H54 (cell line): ENCODE data around the gene SCYL2.

Source experiments
- DNase-seq: peaks from one replicate; pipeline ENCODE4 v3.0.0; 2011; ENCODE audit warnings: low spot score, mixed read lengths; ENCODE audit not compliant: insufficient read length
- FAIRE-seq: peaks from 3 replicates; lab custom pipeline; 2011; peaks lifted over from hg19 to GRCh38; lab: Jason Lieb, UNC
- POLR2A ChIP-seq: IDR thresholded peaks from 2 replicates; pipeline ENCODE4 v1.6.1; 2011; ENCODE audit warnings: low read depth, mild to moderate bottlenecking, low read length

The SCYL2 gene

DNA sequence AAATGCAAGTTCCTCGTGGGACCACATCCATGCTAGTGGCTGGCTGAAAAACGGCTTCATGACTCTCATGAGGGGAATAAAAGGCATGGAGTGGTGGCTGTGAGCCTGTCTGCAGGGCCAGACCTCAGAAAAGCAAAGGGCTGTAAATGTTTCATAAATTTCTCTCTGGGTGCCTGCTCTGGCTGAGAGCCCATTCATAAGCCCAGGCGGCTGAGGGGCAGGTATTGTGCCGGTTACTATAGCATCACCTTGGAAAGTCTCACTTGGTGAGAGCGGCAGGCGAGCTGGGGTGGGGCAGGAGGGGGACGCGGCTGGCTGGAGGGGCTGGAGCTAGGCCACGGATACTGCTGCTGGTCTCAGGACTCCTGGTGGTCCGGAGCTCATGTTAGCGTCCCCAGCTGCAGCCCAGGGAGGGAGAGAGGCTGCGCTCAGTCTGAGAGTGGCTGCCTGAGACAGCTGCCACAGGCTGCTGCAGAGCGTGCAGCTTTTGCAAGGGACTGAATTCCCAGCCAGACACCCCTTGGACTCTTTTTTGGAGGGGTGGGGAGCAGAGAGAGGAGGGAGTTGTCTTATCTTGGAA is 89.8 kb downstream of the SCYL2 start, which contains the start of gene SLC17A8:
TSS of gene SLC17A8 (plus strand) at position 431 of the 580 bp plus-strand sequence. CDS start 318 bp downstream, outside the sequence.
- DNase-seq (no peak), FAIRE-seq (no peak)
- TF ChIP-seq POLR2A, result no peak

DNA sequence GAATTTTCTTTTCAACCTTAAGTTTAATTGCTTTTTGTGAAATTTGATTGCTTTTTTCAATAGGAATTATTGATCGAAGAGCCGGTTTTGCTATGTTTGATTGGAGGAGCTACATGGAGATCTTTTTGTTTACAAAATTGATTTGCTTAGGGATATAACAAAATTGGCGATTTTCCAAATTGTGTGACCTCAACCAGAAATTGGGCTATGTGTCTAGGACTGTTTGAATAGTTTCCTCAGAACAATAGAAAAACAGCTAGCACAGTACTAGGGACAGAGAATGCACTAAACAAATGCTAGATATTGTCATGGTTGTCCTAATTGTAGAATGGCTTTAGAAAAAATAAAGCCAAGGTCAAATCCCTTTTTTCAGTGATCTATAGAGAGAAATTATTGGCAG is 92.3 kb downstream of the SCYL2 start:
- no peak for FAIRE-seq
- TF ChIP-seq POLR2A, result no peak
- no peak for DNase-seq

DNA sequence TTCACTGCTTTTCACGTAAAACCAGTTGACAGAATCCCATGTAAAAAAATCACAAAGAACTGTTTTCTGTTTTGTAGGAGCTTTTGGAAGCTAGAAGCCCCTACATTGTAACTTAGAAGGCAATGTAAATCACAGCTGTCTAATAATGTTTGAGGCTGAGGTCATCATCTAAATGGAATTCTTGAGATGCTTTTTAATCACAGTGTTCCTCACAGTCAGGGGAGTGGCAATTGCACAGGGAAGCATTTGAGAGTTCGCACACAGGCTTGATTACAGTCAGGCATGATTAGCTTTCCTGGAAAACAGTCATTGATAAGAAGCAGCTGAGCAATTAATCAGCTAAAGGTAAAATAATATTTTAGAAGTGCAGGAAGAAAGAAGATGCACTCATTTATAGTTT is 92.8 kb downstream of the SCYL2 start:
- FAIRE-seq (no peak), DNase-seq (no peak)
- no peak for TF ChIP-seq POLR2A

DNA sequence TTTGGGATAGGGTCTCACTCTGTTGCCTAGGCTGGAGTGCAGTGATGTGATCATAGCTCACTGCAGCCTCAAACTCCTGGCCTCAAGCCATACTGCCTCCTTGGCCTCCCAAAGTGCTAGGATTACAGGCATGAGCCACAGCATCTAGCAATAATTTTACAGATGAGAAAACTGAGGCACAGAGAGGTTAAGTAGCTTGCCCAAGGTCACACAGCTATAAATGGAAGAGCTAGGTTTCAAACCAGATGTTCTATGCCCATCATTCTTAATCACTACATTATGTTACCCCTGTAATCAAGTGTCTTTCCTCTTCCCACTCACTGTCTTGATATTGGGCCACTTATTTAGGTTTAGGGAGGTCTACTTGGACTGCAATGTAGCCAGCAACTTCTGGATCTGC is 93.5 kb downstream of the SCYL2 start:
- no peak for FAIRE-seq
- no peak for DNase-seq
- TF ChIP-seq POLR2A, result no peak

DNA sequence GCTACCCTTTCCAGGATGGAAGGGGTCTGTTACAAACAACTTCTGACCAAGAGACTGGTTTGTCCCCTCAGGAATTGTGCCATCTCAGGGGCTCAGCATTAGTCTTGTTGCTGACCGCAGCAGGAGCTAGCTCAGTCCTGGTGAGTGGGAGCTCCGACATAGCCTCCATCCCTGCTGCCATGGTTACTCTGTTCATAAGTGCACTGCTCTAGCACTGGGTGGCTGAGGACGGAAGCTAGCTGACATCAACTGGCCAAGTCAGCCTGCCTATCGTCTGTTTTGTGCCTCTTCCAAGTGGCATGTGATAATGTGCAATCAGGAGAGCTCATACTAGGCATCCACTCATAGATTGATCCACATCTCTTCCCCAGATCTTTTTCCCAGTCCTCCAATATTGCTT is 97.3 kb downstream of the SCYL2 start:
- no peak for TF ChIP-seq POLR2A
- no peak for FAIRE-seq
- no peak for DNase-seq

DNA sequence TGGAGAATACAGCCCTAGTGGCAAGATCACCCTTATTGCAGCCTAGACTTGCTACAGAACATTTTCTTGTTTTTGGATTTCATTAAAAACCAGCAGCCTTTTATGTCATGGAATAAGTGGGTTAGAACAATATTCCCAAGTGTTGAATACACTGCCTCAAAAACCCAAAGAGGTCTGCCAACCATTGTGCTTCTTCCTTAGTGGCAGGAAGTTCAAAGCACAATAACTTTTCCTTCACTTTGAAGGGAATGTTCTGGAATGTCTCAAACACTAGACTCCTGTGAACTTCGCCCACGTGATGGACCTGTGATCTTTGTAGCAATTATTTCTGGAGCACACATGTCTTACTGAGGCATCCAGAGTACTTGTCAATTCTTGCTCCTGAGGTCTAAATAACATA is 98.4 kb downstream of the SCYL2 start:
- no peak for TF ChIP-seq POLR2A
- FAIRE-seq, result no peak
- no peak for DNase-seq

DNA sequence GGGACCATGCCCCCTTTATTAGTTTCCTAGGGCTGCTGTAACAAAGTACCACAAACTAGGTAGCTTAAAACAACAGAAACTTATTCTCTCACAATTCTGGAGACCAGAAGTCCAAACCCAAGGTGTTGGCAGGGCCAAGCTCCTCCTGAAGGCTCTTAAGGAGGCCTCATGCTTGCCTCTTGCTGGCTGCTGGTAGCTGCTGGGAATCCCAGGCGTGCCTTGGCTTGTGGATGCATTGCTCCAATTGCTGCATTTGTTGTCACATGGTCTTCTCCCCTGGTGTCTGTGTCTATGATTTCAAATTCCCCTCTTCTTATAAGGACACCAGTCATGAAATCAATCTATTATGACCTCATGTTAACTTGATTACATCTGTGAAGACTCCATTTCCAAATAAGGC is 101.1 kb downstream of the SCYL2 start:
- DNase-seq, result no peak
- TF ChIP-seq POLR2A, result no peak
- no peak for FAIRE-seq

DNA sequence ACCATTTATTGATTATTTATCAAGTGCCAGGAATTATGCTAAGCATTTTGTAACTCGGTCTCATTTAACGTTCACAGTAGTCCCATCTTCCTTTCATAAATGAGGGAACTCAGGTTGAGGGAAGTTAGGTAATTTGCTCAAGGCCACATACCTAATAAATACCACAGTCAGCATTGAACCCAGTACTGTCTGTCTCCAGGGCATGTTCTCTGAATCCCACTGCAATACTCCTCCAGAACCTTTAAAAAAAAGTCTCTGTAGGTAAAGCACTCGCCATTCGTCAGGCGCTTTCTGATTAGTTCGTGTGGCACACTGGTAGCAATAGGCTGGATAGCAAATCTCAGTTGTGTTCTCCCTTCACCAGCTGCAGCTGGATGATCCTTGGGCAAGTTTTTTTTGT is 104.2 kb downstream of the SCYL2 start:
- TF ChIP-seq POLR2A, result no peak
- FAIRE-seq (no peak), DNase-seq (no peak)

DNA sequence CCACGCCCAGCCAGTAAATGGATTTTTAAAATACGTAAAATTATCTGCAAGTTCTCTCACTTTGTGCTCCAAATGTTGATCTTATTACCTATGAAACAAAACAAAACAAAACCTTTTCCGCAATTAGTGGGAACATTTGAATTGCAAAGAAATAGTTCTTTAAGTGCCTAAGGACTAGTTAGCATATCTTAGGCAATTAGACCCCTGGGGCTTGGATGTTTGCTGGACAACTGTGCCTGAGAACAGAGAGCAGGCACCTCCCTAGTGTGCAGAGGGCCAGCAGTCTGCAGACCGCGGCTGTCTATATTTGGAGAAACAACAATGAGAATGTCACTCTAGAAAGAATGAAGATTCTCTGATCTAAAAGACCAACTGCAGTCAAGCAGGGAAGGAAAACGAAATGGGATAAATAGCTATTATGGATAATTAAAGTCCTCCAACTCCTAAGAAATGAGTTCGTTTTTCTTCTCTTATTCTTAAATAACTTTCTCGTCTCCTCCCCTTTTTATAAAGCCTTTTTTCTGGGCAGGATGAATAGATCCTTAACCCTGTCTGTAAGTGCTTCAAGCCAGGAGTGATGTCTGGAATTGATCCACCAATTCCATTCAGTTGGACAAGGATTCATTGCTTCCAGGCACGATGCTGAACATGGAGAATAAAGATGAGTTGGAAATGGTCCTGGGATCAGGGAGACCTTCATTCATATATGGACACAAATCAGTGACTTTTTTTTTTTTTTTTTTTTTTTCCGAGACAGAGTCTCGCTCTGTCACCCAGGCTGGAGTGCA is 106.1 kb downstream of the SCYL2 start:
- FAIRE-seq (no peak), DNase-seq (no peak)
- TF ChIP-seq POLR2A, result no peak

DNA sequence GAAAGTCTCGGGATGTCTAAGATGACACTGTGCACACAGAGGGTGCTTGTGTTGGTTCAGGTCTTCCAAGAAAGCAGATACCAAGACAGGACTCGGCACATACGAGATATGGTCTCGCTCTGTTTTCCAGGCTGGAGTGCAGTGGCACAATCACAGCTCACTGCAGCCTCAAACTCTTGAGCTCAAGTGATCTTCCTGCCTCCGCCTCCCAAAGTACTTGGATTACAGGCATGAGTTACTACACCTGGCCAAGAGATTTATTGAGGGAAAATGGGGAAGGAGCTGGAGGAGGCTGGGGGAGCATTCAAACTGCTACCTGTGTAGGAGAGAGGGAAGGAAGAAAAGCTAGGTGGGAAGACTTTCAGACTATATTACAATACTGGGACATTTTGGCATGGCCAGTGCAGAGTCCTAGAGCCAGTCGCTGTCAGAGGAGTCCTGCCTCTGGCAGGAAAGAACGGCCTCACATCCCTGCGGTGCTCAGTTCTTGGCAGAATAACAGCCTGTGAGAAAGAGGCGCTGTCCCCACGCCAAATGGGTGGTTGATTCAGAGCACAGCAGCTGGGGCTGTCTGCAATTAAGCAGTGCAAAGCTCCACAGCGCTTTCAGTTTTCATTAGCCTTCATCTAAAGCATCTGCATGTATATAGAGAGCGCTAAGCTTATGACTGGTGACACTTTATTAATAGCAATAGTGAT is 108.2 kb downstream of the SCYL2 start:
- FAIRE-seq (no peak), DNase-seq (no peak)
- no peak for TF ChIP-seq POLR2A

DNA sequence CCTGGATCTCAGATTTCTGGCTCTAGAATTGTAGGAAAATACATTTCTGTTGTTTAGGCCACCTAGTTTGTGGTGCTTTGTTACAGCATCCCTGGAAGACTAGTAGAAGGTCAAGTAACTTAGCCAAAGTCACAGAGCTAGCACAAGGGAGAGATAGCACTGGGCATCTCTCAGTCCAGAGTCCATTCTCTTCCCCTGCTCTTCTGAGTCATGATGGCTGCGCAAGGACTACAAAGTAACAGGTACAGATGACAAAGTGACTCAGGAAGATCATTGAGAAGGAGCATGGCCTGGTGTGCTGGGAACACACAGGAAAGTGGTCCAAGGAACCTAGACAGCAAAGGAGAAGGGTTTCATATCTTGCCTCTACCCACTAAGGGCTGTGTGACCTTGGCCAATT is 109.2 kb downstream of the SCYL2 start:
- no peak for FAIRE-seq
- TF ChIP-seq POLR2A, result no peak
- no peak for DNase-seq

DNA sequence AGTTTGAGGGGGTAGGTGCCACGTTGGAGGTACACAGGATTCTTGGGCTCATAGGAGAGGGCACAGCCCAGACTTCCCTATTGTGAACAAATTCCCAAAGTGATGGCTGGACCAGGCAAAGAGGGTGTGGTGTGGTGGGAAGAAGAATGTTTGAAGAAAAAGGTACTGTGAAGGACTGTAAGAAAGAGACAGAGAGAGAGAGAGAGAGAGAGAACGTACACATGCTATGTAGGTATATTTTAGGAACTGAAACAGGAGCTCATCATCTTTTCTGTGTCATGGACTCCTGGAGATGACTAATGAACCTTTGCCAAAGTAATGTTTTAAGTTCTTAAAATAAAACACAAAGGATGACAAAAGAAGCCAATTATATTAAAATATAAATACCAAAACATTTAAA is 114.4 kb downstream of the SCYL2 start:
- no peak for FAIRE-seq

DNA sequence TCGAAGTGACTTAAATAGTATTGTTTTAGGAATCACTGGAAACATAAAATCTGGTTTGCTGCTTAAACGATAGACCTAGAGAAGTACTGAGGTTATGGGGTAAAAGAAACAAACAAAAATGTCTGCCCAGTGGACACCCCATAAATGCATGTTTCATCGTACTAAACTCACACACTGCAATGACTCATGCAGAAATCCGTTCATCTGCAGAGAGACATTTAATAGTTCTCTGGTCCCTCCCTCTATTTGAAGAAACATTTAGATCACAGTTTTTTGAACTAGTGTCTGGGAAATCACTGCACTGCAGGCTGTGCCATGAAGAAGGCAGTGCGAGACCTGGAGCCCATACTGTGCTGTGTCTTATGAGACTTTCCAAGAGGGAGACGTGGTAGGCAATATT is 115.4 kb downstream of the SCYL2 start:
- no peak for DNase-seq
- no peak for TF ChIP-seq POLR2A
- no peak for FAIRE-seq

More for the DNA sequence above, 114.4 kb downstream of the SCYL2 start:
- no peak for TF ChIP-seq POLR2A
- DNase-seq, result no peak
